GM19395 (cell line): Measurements from ENCODE around the gene TMIGD3.
A peak's percentile ranks its signal among the peaks of the same experiment; 100 is the strongest.
"Not testable (repeated sequence)": the region's sequence is repeated elsewhere in the genome, so short reads cannot be mapped to it uniquely, and the experiment has no call there.

Source experiments
- ATAC-seq: cut with Tn5 transposase; IDR thresholded peaks from one replicate; pipeline ENCODE4 v1.9.1; 2021; ENCODE audit warnings: mild to moderate bottlenecking, moderate library complexity; ENCODE audit not compliant: unreplicated experiment

TMIGD3 gene

DNA sequence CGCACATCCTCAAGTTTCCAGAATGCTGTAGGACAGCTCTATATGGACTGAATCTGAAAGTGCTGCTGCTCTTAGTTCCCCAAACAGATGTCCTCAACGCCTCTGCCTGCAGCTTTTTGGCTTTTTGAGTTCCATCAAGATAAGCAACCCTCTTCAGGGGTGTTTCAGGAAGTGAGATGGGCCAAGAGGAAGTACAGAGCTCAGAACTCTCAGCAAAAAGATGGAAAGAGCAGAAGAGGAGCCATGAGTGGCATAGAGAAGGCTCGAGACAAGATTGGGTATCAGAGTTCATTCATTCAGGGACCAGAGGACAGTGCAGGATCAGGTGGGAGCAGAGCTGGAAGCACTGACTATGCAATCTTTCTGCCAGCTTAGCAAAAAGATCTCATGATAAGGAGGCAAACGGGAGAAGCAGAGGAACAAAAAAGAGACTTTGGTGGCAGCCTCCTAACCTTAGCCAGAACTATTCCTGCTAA lies at the start of gene TMIGD3, which contains the start of gene ADORA3:
Gene TMIGD3, minus strand, starts transcription at position 49 of the 476 bp plus-strand sequence. CDS start 279 bp downstream, outside the sequence.
Gene ADORA3, minus strand, starts transcription at position 49 of the 476 bp plus-strand sequence. CDS start 279 bp downstream, outside the sequence.
- peak; percentile 29 for ATAC-seq

DNA sequence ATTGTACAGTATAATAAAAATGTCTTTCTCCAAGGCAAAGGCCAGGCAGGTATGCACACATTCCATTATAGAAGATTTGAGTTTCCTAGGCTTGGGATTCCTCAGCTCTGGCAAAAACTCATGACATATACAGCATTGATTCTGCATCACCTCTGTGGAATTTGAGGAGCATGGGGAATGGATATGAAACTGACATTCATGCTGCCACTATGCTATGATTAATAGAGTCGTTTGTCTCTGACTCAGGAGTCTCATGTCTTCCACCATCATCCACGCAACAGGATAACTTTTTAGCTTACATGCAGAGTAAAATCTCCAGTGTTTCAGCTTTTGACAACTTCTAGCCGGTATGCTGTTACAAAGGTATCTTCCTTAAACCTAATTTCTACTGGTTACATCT lies 49.8 kb upstream of the TMIGD3 start:
- ATAC-seq = no peak

DNA sequence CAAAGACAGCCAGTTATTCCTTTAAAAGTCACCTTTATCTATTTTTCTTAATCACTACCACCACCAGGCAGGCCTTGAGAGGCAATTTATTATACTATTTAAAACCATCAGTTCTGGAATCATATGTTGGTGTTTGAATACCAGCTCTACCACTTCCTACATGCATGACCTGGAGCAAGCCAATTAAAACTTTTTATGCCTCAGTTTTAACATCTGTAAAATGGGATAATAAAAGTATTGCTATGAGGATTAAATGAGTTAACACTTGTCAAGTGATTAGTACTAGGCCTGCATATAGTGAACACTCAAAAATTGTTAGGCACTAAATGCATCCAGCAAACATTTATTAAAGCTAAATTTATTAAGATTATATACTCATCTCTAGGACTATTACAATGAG lies 49.2 kb upstream of the TMIGD3 start:
- ATAC-seq = no peak

DNA sequence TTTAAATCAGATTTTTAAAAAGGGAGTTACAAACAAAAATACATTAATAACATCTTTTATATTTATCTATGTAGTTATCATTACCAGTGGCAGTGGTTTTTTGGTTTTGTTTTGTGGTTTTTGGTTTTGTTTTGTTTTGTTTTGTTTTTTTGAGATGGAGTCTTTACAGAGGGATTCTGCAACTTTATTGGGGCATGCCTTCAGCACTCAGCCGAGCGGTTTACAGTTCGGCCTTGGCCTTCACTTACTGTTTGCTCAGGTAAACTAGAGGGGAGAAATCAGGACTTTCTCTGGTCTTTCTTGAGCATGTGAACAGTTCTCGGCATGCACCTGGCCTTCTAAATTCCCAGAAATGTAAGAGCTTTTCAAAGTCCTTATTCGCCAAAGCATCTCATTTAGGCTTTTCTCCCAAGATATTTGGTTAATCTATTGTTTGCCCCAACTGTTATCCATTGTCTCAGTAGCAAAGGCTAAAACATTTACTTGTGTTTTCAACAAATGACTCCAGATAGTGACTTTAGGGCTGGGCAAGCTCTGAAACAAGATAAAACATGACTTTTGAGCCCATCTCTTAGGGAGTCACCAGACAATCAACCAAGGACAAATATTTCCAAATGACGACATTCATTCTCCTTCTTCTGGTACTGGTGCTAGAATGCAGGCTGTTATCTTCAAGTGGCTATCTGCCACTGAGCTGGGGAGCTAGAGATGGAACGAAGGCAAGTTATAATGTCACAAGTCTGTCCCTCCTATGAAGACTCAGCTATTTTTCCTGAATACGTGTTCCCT lies 48.4 kb upstream of the TMIGD3 start:
- ATAC-seq = no peak

DNA sequence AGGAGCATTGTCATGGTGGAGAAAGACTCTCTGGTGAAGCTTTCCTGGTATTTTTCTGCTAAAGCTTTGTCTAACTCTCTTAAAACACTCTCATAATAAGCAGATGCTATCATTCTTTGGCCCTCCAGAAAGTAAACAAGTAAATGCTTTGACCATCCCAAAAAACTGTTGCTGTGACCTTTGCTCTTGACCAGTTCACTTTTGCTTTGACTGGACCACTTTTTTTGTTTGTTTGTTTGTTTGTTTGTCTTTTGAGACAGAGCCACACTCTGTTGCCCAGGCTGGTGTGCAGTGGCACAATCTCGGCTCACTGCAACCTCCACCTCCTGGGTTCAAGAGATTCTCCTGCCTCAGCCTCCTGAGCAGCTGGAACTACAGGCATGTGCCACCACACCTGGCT lies 44.4 kb upstream of the TMIGD3 start:
- not testable (repeated sequence) for ATAC-seq

DNA sequence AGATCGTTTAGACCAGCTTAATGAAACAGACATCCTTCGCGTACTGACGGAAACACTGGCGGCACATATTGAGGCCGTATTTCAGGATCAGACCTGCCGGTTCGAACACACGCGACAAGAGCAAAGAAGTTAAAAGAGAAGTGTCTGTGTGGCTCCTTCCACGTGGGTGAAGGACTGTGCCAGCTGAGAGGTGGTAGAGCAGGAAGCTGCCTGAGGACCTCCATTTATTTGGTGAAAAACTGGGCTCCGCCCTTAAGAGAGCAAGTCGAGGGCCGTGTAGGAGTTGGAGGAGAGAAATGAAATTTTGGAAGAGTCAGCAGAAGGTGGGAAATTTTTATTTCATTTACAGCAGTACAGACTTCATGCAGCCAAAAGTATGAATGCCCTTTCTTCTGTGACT lies 38.8 kb upstream of the TMIGD3 start:
- no peak for ATAC-seq

DNA sequence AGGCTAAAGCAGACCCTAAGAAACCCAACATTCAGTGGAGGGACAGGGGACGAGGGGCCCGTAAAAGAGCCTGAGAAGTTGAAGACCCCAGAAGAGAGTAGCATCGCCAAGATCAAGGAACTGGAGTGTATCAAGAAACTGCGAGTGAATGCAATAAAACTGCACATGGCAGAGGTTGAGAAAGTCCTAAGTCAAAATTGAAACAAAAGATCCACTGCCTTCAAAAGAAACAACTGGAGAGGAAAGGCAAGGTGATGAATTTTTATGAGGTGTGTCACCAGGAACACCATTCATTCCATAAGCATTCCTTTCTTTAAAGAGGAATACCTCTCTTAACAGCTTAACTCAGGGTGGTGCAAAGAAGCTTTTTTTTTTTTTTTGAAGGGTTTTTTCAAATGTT lies 38.3 kb upstream of the TMIGD3 start:
- ATAC-seq = no peak

DNA sequence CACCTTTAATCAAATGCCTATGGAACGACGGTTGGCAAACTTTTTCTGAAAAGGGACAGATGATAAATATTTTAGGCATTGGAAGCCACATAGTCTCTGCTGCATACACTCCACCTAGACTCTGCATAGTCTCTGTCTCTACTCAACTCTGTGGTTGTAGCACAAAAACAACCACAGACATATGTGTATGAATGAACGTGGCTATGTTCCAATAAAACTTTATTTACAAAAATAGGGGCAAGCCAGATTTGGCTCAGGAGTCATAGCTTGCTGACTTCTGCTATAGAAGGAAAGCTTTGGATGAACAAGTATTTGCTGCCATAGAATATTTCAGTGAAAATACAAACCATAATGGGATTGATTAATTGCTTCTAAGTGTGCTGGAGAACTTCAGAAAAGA lies 37.5 kb upstream of the TMIGD3 start:
- no peak for ATAC-seq

DNA sequence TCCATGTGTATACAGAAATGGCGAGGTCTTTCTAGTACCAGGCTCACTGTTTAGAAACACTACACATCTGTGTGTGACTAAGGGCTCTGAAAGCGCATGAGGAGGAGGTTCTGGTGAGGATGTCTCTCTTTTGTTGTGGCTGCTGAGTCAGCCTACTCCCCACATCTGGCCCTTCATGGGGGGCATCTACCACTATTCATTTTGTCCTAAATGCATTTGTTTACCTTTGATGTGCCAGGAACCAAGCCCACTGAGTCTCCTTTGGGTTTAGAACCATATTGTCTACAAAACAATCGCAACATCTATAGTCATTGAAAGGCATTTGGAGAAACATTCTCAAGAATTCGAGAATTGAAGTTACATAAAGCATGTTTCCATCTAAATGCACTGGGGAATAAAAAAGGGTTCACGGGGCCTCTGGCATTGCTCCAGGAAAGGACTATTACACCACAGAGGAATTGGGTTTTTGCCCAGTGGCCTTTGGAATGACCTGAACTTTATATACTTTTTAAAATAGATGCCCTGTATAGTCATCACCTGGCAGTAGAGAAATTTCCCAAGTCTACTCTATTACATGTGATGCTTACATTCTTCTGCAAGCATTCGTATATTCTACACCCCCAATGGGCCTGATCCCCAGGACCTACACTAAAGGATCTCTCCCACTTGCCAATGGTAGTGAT lies 35.1 kb upstream of the TMIGD3 start:
- no peak for ATAC-seq

DNA sequence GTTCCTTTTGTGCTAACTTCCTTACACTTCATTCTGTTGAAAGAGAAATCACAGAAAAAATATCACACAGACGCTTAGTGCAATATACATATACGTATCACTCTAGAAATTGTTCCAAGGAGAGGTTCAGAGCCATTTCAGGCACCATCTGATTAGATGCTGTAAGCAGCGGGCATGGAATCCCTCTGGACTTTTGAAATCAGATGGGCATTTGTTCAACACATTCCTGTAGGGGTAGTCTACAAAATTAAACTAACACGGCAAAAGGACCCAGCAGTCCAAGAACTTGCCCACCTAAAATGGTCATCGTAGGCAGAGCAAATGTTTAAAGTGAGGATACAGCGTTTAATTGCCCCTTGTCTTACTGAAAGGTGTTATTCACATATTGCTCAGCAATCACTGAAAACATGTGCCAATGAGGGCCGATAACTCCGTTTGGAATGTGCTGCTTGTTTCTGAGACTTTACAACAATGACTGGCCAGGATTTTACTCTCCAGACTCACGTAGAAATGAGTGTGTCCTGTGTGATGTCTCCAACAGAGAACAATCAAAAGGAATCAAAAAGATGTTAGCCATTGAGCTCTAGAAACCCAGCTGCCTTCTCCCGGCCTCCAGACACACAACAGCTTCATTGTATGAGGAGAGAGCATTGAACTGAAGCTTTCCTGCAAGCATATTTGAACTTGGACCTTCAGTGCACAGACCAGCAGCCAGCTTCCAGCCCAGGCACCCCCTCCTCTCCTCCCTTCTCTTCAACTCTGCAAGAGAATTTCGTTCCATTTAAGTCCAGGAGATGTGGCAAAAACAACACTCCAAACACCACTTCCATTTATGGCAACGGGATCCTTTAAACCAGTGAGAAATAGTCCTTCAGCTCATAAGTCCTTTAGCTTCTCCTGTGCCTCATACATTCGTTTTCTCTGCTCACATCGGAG lies 32.1 kb upstream of the TMIGD3 start:
- ATAC-seq = no peak

DNA sequence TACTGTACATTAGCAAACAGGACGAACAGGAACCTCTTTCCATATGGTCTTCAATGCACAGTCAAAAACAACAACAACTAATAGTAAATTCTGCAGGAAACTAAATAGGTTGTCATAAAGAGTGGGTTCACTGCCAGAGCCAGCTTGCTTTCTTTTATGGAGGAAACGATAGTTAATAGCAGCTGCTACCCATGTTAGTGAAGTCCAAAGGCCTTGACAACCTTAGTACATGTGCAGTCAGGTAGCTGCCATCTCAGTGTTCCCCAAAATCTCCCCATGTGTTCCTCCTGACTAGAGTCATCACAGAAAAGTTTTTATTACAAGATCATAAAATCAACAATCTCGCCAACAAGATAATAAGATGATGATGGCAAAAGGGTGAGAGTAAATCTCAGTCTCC lies 16.6 kb upstream of the TMIGD3 start:
- ATAC-seq = no peak

DNA sequence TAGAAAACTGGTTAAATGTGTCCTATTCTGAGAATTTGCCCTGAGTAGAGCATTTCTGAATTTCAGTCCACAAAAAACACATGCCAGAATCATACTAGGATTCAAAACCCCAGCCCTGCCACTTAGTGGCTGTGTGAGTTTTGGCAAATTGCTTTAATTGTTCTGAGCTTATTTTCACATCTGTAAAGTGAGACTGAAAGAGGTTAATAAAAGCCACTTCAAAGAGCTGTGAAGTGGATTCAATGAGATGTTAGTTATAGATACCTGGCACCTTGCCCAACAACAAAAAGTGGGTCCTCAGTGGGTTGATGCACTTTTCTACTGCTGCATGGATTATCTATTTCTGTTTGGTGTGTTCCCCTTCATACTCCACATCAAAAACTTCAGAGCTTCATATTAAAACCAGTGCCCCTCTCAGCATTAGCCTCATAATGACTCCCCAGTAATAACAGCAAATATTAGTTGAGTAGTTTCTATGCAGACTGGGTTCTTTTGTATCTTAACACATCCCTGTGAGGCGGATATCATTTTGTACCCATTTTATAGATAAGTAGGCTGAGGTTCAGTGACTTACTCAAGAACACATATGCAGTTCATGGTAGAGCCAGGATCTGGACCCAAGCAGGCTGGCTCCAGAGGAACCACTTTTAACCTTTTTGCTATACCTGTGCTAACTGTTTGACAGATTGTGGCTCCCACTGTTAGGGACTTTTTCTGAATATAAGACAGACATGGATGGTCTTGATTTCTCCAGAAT lies 14.2 kb upstream of the TMIGD3 start:
- ATAC-seq = no peak

DNA sequence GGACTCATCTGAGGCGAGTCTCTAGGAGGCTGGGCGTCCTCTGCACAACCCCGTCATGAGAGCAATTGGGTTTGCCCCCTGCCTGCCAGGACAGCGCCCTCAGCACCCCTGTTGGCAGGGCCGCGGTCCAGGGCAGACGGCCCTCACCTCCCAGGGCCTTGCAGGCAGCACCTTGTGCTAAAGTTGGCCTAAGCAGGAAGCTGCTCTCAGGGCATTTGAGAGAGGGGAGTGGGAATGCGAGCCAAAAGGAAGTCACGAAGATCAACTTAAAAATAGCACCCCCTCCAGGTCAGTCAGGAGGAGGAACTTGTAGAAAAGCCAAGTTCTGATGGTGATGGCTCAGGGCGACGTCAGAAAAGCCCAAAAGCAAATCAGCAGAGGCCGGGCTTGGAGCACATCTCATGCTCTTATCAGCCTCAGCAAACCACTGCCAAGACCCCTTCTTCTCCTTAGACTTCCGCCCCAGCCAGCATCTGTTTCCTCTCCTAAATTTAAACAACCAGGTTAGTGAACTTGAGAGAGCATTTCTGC lies 12.6 kb upstream of the TMIGD3 start:
- ATAC-seq = peak; percentile 50

DNA sequence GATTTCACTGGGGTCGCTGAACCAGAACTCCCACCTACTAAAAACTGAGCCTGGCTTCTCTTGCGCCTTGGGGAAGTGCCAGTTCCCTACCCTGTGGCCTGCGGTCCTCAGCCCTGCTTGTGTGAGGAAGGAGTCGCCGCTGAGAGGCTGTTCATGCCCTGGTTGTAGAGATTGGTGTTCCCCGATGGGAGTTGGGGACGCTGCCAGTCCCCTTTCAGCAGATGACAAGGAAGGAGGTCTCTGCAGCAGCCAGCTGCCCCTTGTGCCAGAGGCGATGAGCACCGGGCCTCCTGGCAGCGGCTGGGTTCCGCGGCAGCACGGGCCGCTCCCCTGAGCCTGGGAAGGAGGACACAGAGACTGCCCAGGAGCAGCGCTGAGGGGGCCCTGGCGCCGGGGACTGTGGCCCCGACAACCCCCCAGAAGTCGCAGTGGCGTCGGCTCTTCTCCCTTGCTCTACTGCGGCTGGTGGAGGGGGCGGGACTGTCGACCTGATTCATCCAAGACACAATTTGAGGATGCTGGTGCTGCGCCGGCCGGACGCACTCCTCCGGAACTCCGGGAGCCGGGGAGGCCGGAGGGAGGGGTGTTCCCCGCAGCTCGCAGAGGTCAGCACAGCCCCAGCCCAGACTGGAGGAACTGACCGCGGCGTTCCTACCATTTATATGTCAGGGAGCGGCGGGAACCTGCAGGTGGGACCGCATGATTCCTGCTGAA lies 12.0 kb upstream of the TMIGD3 start:
- peak; percentile 20 for ATAC-seq

DNA sequence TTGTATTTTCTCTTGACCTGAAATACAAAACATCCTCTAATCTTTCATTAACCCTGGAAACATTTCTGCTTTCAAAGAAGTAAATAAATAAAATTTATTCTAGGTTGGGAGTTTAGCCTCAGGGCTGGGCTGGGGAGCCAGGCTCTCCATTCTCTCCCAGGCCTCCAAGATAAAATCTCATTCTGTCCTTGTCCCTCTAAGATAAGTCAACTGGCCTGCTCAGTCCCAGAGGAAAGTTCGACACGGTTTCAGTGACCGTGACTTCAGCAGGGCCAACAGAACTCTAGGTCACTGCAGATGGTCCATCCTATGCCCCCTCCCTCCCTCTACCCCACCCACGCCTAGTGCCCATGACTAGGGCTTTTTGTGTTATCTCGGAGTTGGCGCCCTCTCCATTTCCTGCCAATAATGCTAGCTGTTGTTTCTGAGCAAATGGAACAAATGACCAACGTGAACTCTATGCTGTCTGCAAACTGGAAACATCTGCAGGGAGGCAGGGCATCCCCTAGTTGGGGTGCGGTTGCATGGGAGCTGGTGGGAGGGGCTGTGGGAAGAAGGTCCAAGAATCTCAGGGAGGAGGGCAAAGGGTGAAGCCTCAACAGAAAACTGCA lies 10.1 kb upstream of the TMIGD3 start:
- no peak for ATAC-seq

DNA sequence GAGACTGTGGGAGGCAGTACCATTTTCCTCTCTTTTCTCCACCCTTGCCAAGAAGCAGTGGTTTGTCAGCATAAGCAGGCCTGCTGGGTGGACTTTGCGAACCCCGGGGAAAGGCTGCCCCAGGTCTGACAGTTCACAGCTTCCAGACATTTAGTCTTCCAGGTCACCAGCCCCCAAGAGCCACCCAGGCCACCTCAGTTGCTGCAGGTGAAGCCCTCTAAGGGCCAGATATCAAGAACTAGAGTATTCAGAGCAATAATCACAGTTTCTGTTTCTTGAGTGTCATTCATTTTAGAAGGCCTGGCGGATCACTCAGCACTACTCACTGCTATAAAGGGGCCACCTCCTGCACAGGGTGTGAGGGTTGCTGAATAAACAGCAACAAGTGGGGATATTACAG lies 9.5 kb upstream of the TMIGD3 start:
- no peak for ATAC-seq

DNA sequence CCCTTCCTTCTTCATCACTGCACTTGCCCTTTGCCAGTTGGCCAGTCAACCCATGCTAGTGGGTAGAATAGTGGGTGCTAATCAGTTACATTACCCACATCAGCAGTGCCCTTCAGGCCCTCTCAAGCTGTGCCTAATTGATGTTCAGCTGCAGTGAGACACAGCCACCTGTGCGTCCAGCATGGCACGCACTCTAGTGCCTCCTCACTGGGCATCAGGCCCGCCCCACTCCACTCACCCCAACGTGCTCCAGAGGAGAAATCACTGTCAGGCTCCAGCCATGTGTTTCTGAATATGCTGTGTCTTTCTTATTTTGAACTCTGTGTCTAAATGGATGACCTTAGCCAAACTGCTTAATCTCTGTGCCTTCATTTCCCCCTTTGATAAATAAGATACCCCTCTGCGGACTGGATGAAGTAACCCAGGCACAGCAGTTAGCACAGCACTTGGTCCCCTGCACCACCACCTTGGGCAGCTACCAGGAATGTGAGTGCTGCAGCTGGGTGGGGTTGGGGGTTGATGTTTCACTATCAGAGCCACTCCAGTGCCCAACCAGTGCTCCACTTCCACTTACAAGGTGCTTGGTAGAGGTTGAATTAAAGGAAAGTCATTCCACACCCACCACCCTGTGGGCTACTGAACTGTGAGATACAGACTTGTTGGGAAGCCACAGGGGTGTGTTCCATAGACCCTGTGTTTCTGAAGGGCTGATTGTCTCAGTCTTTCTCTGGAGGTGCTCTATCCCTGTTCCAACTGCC lies 8.9 kb upstream of the TMIGD3 start:
- no peak for ATAC-seq

DNA sequence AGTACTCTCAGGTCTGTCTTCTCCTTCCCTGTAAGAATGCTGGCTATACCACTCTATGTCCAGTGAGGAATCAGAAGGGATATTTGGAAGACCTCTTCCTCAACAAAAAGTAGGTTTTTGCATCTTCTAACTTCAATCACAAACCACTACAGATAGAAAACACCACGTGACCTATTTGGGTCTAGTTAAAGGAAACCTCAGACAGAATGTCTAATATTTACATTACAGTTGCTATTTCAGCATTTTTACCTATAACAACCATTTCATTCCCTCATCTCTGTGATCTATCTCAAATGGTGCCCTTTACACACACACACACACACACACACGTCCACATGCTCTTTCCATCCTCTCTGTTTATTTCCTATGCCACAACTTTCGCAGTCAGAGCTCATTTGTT lies 7.9 kb upstream of the TMIGD3 start:
- ATAC-seq = no peak
